GM12878 (cell line): Measurements from ENCODE around the gene MAPK8IP3. TPM values are rescaled to one million over a fixed set of nuclear protein-coding genes. Genes with fewer than 3 reads are reported as not detected.

Experiments used
- ATAC-seq: fragments of 200-7000 bp; cut with Tn5 transposase; 3 replicates; pipeline ENCODE4 v1.9.1; 2020; ENCODE audit warnings: mild to moderate bottlenecking, moderate library complexity
- BruUV-seq: library from RNA; stranded (reverse); fragments of 400-500 nt; replicated peaks from 2 replicates; lab custom pipeline; 2021; lab: Mats Ljungman, UMichigan
- CTCF ChIA-PET: fragments of 300-600 bp; sonication (Branson Sonifier 250); formaldehyde crosslinking; extraction: SDS; loops from one replicate; lab custom pipeline; 2021; ENCODE audit warnings: inconsistent platforms; lab: Yijun Ruan, JAX
- POLR2A ChIA-PET: fragments of 350-600 bp; formaldehyde crosslinking; extraction: SDS; loops from one replicate; lab custom pipeline; 2021; ENCODE audit warnings: inconsistent platforms; lab: Charles Lee
- RAD21 ChIA-PET: fragments of 300-600 bp; sonication (Branson Sonifier 250); formaldehyde crosslinking; loops from one replicate; lab custom pipeline; 2023; ENCODE audit warnings: antibody characterized with exemption; ENCODE audit not compliant: unreplicated experiment; lab: Charles Lee
- SMC1A ChIA-PET: fragments of 300-600 bp; sonication (Branson Sonifier 250); formaldehyde crosslinking; loops from one replicate; lab custom pipeline; 2023; ENCODE audit not compliant: unreplicated experiment, uncharacterized antibody; lab: Charles Lee
- DNase-seq: peaks from one replicate; pipeline ENCODE4 v3.0.0-alpha.2; 2011; ENCODE audit warnings: low read depth, low spot score
- FAIRE-seq: peaks from 3 replicates; lab custom pipeline; 2011; peaks lifted over from hg19 to GRCh38; lab: Jason Lieb, UNC
- H2AFZ ChIP-seq: 2 replicates; pipeline ENCODE4 v1.6.0; 2011; ENCODE audit warnings: low read depth, low read length, control low read depth; ENCODE audit not compliant: control insufficient read depth
- H3K27ac ChIP-seq: 2 replicates; pipeline ENCODE4 v1.5.1; 2011; ENCODE audit warnings: control low read depth; ENCODE audit not compliant: control insufficient read depth, insufficient read depth
- H3K27me3 ChIP-seq, 2 experiments: replicated peaks in 1 of 2; 2 replicates each; pipeline versions ENCODE4 v1.6.0 to v1.6.1; 2011; ENCODE audit warnings: low read length in 1 of 2; ENCODE audit not compliant: control insufficient read depth in 2 of 2, insufficient read depth in 2 of 2
- H3K36me3 ChIP-seq, 2 experiments: 2 replicates each; pipeline ENCODE4 v1.5.1; 2011; ENCODE audit warnings: low read length in 1 of 2; ENCODE audit not compliant: control insufficient read depth in 2 of 2, insufficient read depth in 2 of 2
- H3K4me1 ChIP-seq: 2 replicates; pipeline ENCODE4 v1.6.1; 2011; ENCODE audit warnings: mild to moderate bottlenecking, low read length, moderate library complexity, mixed read lengths; ENCODE audit not compliant: control insufficient read depth, insufficient read depth
- H3K4me2 ChIP-seq: 2 replicates; pipeline ENCODE4 v1.6.0; 2011; ENCODE audit warnings: control low read depth; ENCODE audit not compliant: control insufficient read depth, insufficient read depth
- H3K4me3 ChIP-seq: fragments of 200-600 bp; sonication (generic); 2 replicates; pipeline ENCODE4 v1.5.1; 2016
- H3K79me2 ChIP-seq: 2 replicates; pipeline ENCODE4 v1.6.0; 2011; ENCODE audit warnings: low read length; ENCODE audit not compliant: control insufficient read depth, insufficient read depth
- H3K9ac ChIP-seq: 2 replicates; pipeline ENCODE4 v1.8.0; 2011; ENCODE audit warnings: low read length, control low read depth, mixed read lengths; ENCODE audit not compliant: control insufficient read depth, insufficient read depth
- H3K9me3 ChIP-seq: replicated peaks from 3 replicates; pipeline ENCODE4 v1.5.1; 2011; ENCODE audit warnings: mild to moderate bottlenecking, low read length; ENCODE audit not compliant: control insufficient read depth, insufficient read depth
- H4K20me1 ChIP-seq: 2 replicates; pipeline ENCODE4 v1.6.0; 2011; ENCODE audit not compliant: control insufficient read depth, insufficient read depth
- ASH2L ChIP-seq: fragments of 300-600, 200-600 bp; sonication (generic); IDR thresholded peaks from 2 replicates; pipeline ENCODE4 v1.6.1; 2017; ENCODE audit warnings: low read depth, mild to moderate bottlenecking, borderline replicate concordance
- ATF3 ChIP-seq: IDR thresholded peaks from 2 replicates; pipeline ENCODE4 v1.6.1; 2011; ENCODE audit warnings: low read depth, mild to moderate bottlenecking, low read length, moderate library complexity, borderline replicate concordance; ENCODE audit errors: extremely low read depth
- BCL11A ChIP-seq: IDR thresholded peaks from 2 replicates; pipeline ENCODE4 v1.6.1; 2011; ENCODE audit warnings: low read depth, low read length
- FOXK2 ChIP-seq: fragments of 450-650 bp; IDR thresholded peaks from 2 replicates; pipeline ENCODE4 v1.6.1; 2017; ENCODE audit warnings: mild to moderate bottlenecking, moderate library complexity
- HDAC2 ChIP-seq: fragments of 200-600 bp; sonication (generic); IDR thresholded peaks from 2 replicates; pipeline ENCODE4 v1.6.1; 2017
- HDGF ChIP-seq: fragments of 450-650 bp; IDR thresholded peaks from 2 replicates; pipeline ENCODE4 v1.6.1; 2016; ENCODE audit warnings: antibody characterized with exemption
- IKZF2 ChIP-seq, 2 experiments: fragments of 450-650 bp; IDR thresholded peaks; 2 replicates each; pipeline ENCODE4 v1.6.1; 2017; ENCODE audit warnings: mild to moderate bottlenecking in 2 of 2, moderate library complexity in 2 of 2
- NR2C1 ChIP-seq: fragments of 450-650 bp; IDR thresholded peaks from 2 replicates; pipeline ENCODE4 v1.6.1; 2017; ENCODE audit warnings: antibody characterized with exemption, mild to moderate bottlenecking, moderate library complexity
- SMAD1 ChIP-seq: fragments of 450-650 bp; IDR thresholded peaks from 2 replicates; pipeline ENCODE4 v1.6.1; 2018; ENCODE audit warnings: mild to moderate bottlenecking, low read depth; ENCODE audit not compliant: partially characterized antibody
- SMAD5 ChIP-seq: IDR thresholded peaks from 2 replicates; pipeline ENCODE4 v1.6.1; 2016; ENCODE audit warnings: antibody characterized with exemption, low read depth
- SREBF1 ChIP-seq: IDR thresholded peaks from 2 replicates; pipeline ENCODE4 v1.6.1; 2012; ENCODE audit warnings: mild to moderate bottlenecking, low read length
- SRF ChIP-seq, 2 experiments: IDR thresholded peaks; 2 replicates each; pipeline ENCODE4 v1.6.1; 2011; ENCODE audit warnings: low read depth in 2 of 2, low read length in 2 of 2, mild to moderate bottlenecking in 1 of 2, moderate library complexity in 1 of 2
- ZNF217 ChIP-seq: fragments of 450-650 bp; IDR thresholded peaks from 2 replicates; pipeline ENCODE4 v1.6.1; 2017; ENCODE audit warnings: antibody characterized with exemption, mild to moderate bottlenecking
- ZNF274 ChIP-seq: IDR thresholded peaks from one replicate; pipeline ENCODE4 v1.8.0; 2011; ENCODE audit not compliant: insufficient read length, insufficient read depth
- WGBS: methylation state at CpG from one replicate; pipeline ENCODE4 v1.1.6; 2016; ENCODE audit warnings: low lambda C conversion rate; ENCODE audit not compliant: insufficient replicate concordance, insufficient coverage; ENCODE audit errors: missing lambda C conversion rate; 5-methylcytosine and 5-hydroxymethylcytosine counted together
- in situ Hi-C: fragments of 300-500 bp; cut with MboI; formaldehyde crosslinking; loops from 9 replicates; pipeline ENCODE4 v1.14.3; 2018; ENCODE audit warnings: mixed read lengths
- intact Hi-C: fragments of 100-400 bp; cut with micrococcal nuclease; formaldehyde crosslinking; loops from one replicate; pipeline ENCODE4 v1.14.2; 2022; ENCODE audit not compliant: unreplicated experiment
- polyA plus RNA-seq, 11 experiments: library from polyadenylated mRNA; depleted of rRNA in 4 of 11; unstranded in 6 of 11; stranded (reverse) in 5 of 11; fragments of >200 nt; fragmentation: Nextera tagmentation in 4 of 11; fragmentation: Illumina TruSeq in 1 of 11; extraction: Ambion mirVana in 4 of 11; extraction: Trizol in 1 of 11; gene quantifications; 1 replicate in 1 of 11; 2 replicates in 10 of 11; pipeline versions ENCODE4 v1.2.1 to v1.2.3, GENCODE V29; 2011 to 2016; ENCODE audit warnings: inconsistent platforms in 2 of 11, missing spikeins in 2 of 11, low read depth in 1 of 11
- total RNA-seq, 4 experiments: library from RNA; depleted of rRNA in 3 of 4; stranded (reverse); fragments of >200 nt in 3 of 4; fragmentation: Illumina TruSeq in 1 of 4; extraction: Trizol in 1 of 4; gene quantifications; 2 replicates each; pipeline versions ENCODE4 v1.2.1 to v1.2.3, GENCODE V29; 2013 to 2021

MAPK8IP3 gene
- total and polyA plus RNA-seq, 10 of the 15 experiments (the other 5 are each of a cell fraction or from before 2014, with no cell fraction given): 0.06 to 67.9 (median 18.2) TPM

GRCh38 chr16:1734123-1734522 lies 28.1 kb downstream of the MAPK8IP3 start:
- H3K4me3 ChIP-seq: no peak overlapping the region
- peaks cover 6% of the 10 kb centered on the region; the same call in 1 of the 3 replicates for H3K9me3 ChIP-seq
- POLR2A ChIA-PET: no interaction called here
- H2AFZ ChIP-seq: no peak overlapping the region
- SMC1A ChIA-PET: no interaction called here
- CTCF ChIA-PET: no interaction called here
- H3K4me1 ChIP-seq: no peaks in the 10 kb centered on the region
- DNase-seq (no peak), ATAC-seq (no peak), FAIRE-seq (no peak)
- H3K79me2 ChIP-seq: no peaks in the 10 kb centered on the region
- TF ChIP-seq SMAD1 (no peak), SRF (IDR thresholded peaks at IDR 0.05; ENCODE audit: low read depth in 2 of 2, low read length in 2 of 2) (no peak), FOXK2 (no peak), NR2C1 (no peak), ZNF274 (no peak), IKZF2 (IDR thresholded peaks at IDR 0.05) (no peak), BCL11A (no peak), ATF3 (no peak), SREBF1 (no peak)
- RAD21 ChIA-PET: no interaction called here
- no TSS peak for BruUV-seq
- no peaks in the 10 kb centered on the region for H3K27me3 ChIP-seq
- intact Hi-C loops: no loop called here
- in situ Hi-C loops: no loop called here
- H3K4me2 ChIP-seq: no peak overlapping the region
- H3K9ac ChIP-seq: no peak overlapping the region
- 95% methylated on average over 17 of the region's 22 CpGs for WGBS
- H3K27ac ChIP-seq: no peak overlapping the region
- no peaks in the 10 kb centered on the region for H4K20me1 ChIP-seq
- H3K36me3 ChIP-seq: peaks cover 0 to 24% of the 10 kb centered on the region in 2 experiments

DNA sequence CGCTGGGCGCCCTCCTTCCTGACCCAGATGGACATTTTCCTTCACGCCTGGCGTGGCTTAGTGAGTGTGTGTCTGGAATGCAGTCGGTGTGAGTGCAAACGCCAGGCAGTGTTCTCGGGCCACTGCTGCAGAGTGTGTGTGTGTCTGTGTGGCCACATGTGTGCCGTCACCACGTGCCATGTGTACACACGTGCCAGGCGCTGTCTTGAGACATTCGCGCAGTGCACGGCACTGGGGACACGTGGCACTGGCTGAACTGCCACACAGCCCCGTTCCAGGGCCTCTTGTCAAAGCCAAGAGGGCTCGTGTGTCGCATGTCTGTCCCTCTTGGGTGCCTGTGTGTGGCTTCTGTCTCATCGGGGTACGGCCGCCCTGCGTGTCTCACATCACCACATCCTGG lies 28.8 kb downstream of the MAPK8IP3 start:
- intact Hi-C loops: no loop called here
- CTCF ChIA-PET: no interaction called here
- FAIRE-seq: no peak

More for the DNA sequence above, 28.8 kb downstream of the MAPK8IP3 start:
- no peaks in the 10 kb centered on the region for H3K27me3 ChIP-seq
- H4K20me1 ChIP-seq: no peaks in the 10 kb centered on the region
- ChIA-PET POLR2A (no interaction called here), SMC1A (no interaction called here), RAD21 (no interaction called here)
- in situ Hi-C loops: no loop called here
- no peaks in the 10 kb centered on the region for H3K79me2 ChIP-seq
- no peaks in the 10 kb centered on the region for H3K4me1 ChIP-seq
- BruUV-seq: no TSS peak
- DNase-seq: no peak
- H3K9ac ChIP-seq: no peak overlapping the region
- WGBS: over 99% methylated on average over 22 of the region's 22 CpGs
- H3K36me3 ChIP-seq: peaks cover 0 to 22% of the 10 kb centered on the region in 2 experiments; a peak in 3 of 4 replicates
- peaks cover 6% of the 10 kb centered on the region; the same call in 1 of the 3 replicates for H3K9me3 ChIP-seq
- TF ChIP-seq ZNF217: no peak
- no peak for TF ChIP-seq HDAC2
- TF ChIP-seq SMAD5: no peak
- no peak for TF ChIP-seq HDGF
- TF ChIP-seq ASH2L: no peak
- no peak overlapping the region for H3K27ac ChIP-seq
- no peak overlapping the region for H2AFZ ChIP-seq
- no peak for ATAC-seq
- H3K4me3 ChIP-seq: no peak overlapping the region
- H3K4me2 ChIP-seq: no peak overlapping the region
